ENCODE data around the gene ETNK2. TPM values are rescaled to one million over a fixed set of nuclear protein-coding genes. Genes with fewer than 3 reads are reported as not detected.

ETNK2 gene
- polyA plus RNA-seq, 3 donors, result not detected

- Histone ChIP-seq H3K27me3 (ENCODE audit: control insufficient read depth in 2 of 2, insufficient read depth in 2 of 2, low read length in 2 of 2) (peaks cover 6 to 17% of the 10 kb centered on the region in 2 donors), H2AFZ (ENCODE audit: insufficient read depth, low read depth, low read length, poor library complexity, severe bottlenecking) (no peak overlapping the region), H3K4me2 (replicated peaks; ENCODE audit: extremely low read depth, low read length, poor library complexity, severe bottlenecking) (no peak overlapping the region), H3K9ac (ENCODE audit: insufficient read depth, low read length, poor library complexity, severe bottlenecking) (no peak overlapping the region), H4K20me1 (ENCODE audit: insufficient read depth, low read length) (no peaks in the 10 kb centered on the region), H3K4me1 (ENCODE audit: control insufficient read depth in 1 of 2, insufficient read depth in 2 of 2, low read length in 2 of 2) (no peaks in the 10 kb centered on the region), H3K79me2 (ENCODE audit: insufficient read depth, low read length) (no peaks in the 10 kb centered on the region), H3K4me3 (replicated peaks in 1 of 3; ENCODE audit: low read depth in 2 of 3, low read length in 3 of 3) (no peak overlapping the region), H3K27ac (ENCODE audit: low read depth in 1 of 2, low read length in 2 of 2) (no peak overlapping the region), H3K9me3 (replicated peaks in 1 of 2; ENCODE audit: control insufficient read depth in 1 of 2, insufficient read depth in 1 of 2, low read length in 2 of 2) (peaks cover 0 to 4% of the 10 kb centered on the region in 2 donors), H3K36me3 (replicated peaks in 1 of 2; ENCODE audit: control insufficient read depth in 1 of 2, insufficient read depth in 2 of 2, low read length in 2 of 2) (no peaks in the 10 kb centered on the region)
- TF ChIP-seq, protein P1, sequence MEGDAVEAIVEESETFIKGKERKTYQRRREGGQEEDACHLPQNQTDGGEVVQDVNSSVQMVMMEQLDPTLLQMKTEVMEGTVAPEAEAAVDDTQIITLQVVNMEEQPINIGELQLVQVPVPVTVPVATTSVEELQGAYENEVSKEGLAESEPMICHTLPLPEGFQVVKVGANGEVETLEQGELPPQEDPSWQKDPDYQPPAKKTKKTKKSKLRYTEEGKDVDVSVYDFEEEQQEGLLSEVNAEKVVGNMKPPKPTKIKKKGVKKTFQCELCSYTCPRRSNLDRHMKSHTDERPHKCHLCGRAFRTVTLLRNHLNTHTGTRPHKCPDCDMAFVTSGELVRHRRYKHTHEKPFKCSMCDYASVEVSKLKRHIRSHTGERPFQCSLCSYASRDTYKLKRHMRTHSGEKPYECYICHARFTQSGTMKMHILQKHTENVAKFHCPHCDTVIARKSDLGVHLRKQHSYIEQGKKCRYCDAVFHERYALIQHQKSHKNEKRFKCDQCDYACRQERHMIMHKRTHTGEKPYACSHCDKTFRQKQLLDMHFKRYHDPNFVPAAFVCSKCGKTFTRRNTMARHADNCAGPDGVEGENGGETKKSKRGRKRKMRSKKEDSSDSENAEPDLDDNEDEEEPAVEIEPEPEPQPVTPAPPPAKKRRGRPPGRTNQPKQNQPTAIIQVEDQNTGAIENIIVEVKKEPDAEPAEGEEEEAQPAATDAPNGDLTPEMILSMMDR (IDR thresholded peaks at IDR 0.05), result no peak
- H3K4me1 Mint-ChIP-seq, result no peaks in the 10 kb centered on the region
- intact Hi-C loops (cut with micrococcal nuclease), result no loop called here
- 18% methylated on average over 6 of the region's 13 CpGs for WGBS (ENCODE audit: insufficient coverage)
- H3K9me3 Mint-ChIP-seq, result peaks cover 0 to 3% (median 0%) of the 10 kb centered on the region in 7 donors
- H3K27me3 Mint-ChIP-seq (ENCODE audit: low read depth in 3 of 3), result peaks cover 29 to 34% (median 31%) of the 10 kb centered on the region in 3 donors
- no peak overlapping the region for H3K4me3 Mint-ChIP-seq
- no peaks in the 10 kb centered on the region for H3K36me3 Mint-ChIP-seq
- no peak overlapping the region for H3K27ac Mint-ChIP-seq
- DNase-seq, result no peak
Measured at GRCh38 chr1:204081164-204081790, 70.6 kb downstream of the ETNK2 start.

Other genes starting within 250 kb of the ETNK2 start
- gene SOX13, start 78.9 kb downstream of the ETNK2 start, polyA plus RNA-seq, result under 1 TPM in 1 of 3 donors, not detected in 2; 0.52 TPM
- not detected for gene REN, start 14.3 kb upstream of the ETNK2 start, polyA plus RNA-seq
- gene KISS1, start 44.4 kb upstream of the ETNK2 start, polyA plus RNA-seq, result not detected
- not detected for gene GOLT1A, start 61.9 kb upstream of the ETNK2 start, polyA plus RNA-seq
- under 1 TPM in 2 of 3 donors, not detected in 1; 0.08 TPM for gene PLEKHA6, start 207.9 kb upstream of the ETNK2 start, polyA plus RNA-seq